HepG2 (cell line): ENCODE results near the gene PRR30. TPM values are rescaled to one million over a fixed set of nuclear protein-coding genes. Genes with fewer than 3 reads are reported as not detected.

ENCODE experiments used
- CEBPZ ChIP-seq: IDR thresholded peaks from 2 replicates; pipeline ENCODE4 v1.6.1; 2012; ENCODE audit warnings: low read length, improper control_type of control experiment
- EHMT2 ChIP-seq: fragments of 200-600 bp; sonication (generic); IDR thresholded peaks from 2 replicates; pipeline ENCODE4 v1.7.0; 2017; ENCODE audit warnings: antibody characterized with exemption, low read depth, low read length, borderline replicate concordance
- ERF ChIP-seq: IDR thresholded peaks from 2 replicates; pipeline ENCODE4 v1.6.1; 2018; ENCODE audit warnings: missing biosample characterization, missing genetic modification reagents
- ISL2 ChIP-seq: sonication (generic); formaldehyde crosslinking; IDR thresholded peaks from 2 replicates; pipeline ENCODE4 v1.5.0; 2020; ENCODE audit warnings: missing genetic modification reagents
- MXD4 ChIP-seq: IDR thresholded peaks from 2 replicates; pipeline ENCODE4 v1.6.1; 2016; ENCODE audit warnings: mild to moderate bottlenecking, missing biosample characterization, missing genetic modification reagents
- NCOA5 ChIP-seq: sonication (generic); formaldehyde crosslinking; IDR thresholded peaks from 2 replicates; pipeline ENCODE4 v1.4.0; 2020; ENCODE audit warnings: missing genetic modification reagents
- POGK ChIP-seq: sonication (generic); formaldehyde crosslinking; conservative IDR thresholded peaks from 2 replicates; pipeline ENCODE4 v1.8.0; 2022; ENCODE audit warnings: mild to moderate bottlenecking, moderate library complexity, missing genetic modification reagents
- RBFOX2 ChIP-seq: fragments of 200-400 bp; formaldehyde crosslinking; IDR thresholded peaks from 2 replicates; pipeline ENCODE4 v1.6.1; 2017; ENCODE audit warnings: low read depth, mild to moderate bottlenecking, low read length
- RNF2 ChIP-seq: fragments of 450-650 bp; conservative IDR thresholded peaks from 2 replicates; pipeline ENCODE4 v1.6.1; 2016; ENCODE audit warnings: low read depth
- ZBTB1 ChIP-seq: sonication (generic); formaldehyde crosslinking; IDR thresholded peaks from 2 replicates; pipeline ENCODE4 v1.4.0; 2020; ENCODE audit warnings: missing genetic modification reagents, borderline replicate concordance
- ZNF740 ChIP-seq: sonication (generic); formaldehyde crosslinking; IDR thresholded peaks from 2 replicates; pipeline ENCODE4 v1.4.0; 2020; ENCODE audit warnings: missing genetic modification reagents
- ZNF788 ChIP-seq: sonication (generic); formaldehyde crosslinking; IDR thresholded peaks from 2 replicates; pipeline ENCODE4 v1.5.0; 2020; ENCODE audit warnings: mild to moderate bottlenecking, missing genetic modification reagents, borderline replicate concordance
- polyA plus RNA-seq, 8 experiments: library from polyadenylated mRNA; depleted of rRNA in 3 of 8; stranded (reverse) in 7 of 8; unstranded in 1 of 8; fragments of >200 nt; fragmentation: Illumina TruSeq in 4 of 8; extraction: Trizol in 4 of 8; gene quantifications; 2 replicates each; pipeline versions ENCODE4 v1.2.1 to v1.2.3, GENCODE V29; 2011 to 2016; ENCODE audit warnings: low read depth in 4 of 8, missing spikeins in 1 of 8, mixed read lengths in 1 of 8; ENCODE audit not compliant: insufficient read depth in 1 of 8
- total RNA-seq, 5 experiments: library from RNA; depleted of rRNA; stranded (reverse); fragments of >200 nt; fragmentation: Illumina TruSeq; extraction: Trizol; gene quantifications; 2 replicates each; pipeline ENCODE4 v1.2.3, GENCODE V29; 2016; ENCODE audit warnings: low read depth in 1 of 5
- TF ChIP-seq, protein P1 (sequence below): IDR thresholded peaks from 2 replicates; pipeline ENCODE4 v1.6.1; 2016; ENCODE audit warnings: low read depth, missing genetic modification reagents, missing compliant biosample characterization
- TF ChIP-seq, protein P2 (sequence below): sonication (generic); formaldehyde crosslinking; IDR thresholded peaks from 2 replicates; pipeline ENCODE4 v1.5.0; 2020; ENCODE audit warnings: missing genetic modification reagents

The PRR30 gene
- total and polyA plus RNA-seq, 2 of the 13 experiments (the other 11 are each of a cell fraction or from before 2014, with no cell fraction given), result not detected

DNA sequence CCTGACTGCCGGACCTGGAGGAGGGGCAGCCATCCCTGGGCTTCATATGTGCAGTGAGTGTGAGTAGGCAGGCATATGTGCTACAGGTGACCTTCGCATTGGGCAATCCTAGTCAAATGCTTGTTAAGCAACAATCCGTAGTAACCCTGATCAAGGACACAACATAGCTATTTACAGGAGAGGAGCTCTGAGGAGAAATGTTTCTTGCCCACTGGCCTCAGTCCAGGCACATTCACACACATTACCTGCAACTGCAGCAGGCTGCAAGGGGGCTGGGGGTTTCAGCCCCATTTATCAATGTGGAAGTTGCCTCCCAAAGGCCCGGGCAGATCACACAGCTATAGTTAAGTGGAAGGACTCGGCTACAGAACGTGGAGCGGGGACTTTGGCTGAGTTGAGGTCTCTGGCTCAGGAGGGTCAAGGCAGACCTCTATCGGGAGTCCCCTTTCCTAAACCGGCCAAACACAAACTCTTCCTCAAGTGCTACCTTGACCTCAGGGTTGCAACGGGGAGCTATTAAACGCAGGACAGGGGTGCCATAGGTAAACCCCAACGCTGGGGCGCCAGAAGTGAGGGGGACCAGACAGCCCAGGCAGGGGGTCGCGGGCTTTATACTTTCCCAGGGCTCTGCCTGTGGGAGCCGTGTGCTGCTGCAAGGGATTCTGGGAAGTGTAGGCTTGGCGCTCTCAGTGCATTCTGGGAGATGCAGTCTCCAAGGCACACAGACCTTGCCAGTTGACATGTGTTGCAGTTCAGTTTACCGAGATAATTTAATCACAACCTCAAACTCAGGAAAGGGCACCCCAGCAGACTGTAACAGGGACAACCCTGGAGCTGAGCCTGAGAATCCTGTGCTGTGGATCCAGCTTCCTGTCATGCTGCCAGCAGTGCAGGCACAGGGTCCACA is 43.2 kb downstream of the PRR30 start (continued):
- TF ChIP-seq ISL2 (peak; percentile 93), ZNF740 (CRISPR knock-in tag) (0 out of 2 replicates have a peak, but pooled peaks have one; percentile 41), EHMT2 (no peak), CEBPZ (no peak), POGK (CRISPR knock-in tag) (peak; percentile 80), ZNF788 (peak; percentile 75), RNF2 (no peak), ERF (CRISPR knock-in tag) (peak; percentile 94), NCOA5 (CRISPR knock-in tag) (no peak; the same call in 1 of the 2 replicates), ZBTB1 (no peak), MXD4 (CRISPR knock-in tag) (peak; percentile 57; the same call in 1 of the 2 replicates), RBFOX2 (peak; percentile 60)
- TF ChIP-seq, protein P1, sequence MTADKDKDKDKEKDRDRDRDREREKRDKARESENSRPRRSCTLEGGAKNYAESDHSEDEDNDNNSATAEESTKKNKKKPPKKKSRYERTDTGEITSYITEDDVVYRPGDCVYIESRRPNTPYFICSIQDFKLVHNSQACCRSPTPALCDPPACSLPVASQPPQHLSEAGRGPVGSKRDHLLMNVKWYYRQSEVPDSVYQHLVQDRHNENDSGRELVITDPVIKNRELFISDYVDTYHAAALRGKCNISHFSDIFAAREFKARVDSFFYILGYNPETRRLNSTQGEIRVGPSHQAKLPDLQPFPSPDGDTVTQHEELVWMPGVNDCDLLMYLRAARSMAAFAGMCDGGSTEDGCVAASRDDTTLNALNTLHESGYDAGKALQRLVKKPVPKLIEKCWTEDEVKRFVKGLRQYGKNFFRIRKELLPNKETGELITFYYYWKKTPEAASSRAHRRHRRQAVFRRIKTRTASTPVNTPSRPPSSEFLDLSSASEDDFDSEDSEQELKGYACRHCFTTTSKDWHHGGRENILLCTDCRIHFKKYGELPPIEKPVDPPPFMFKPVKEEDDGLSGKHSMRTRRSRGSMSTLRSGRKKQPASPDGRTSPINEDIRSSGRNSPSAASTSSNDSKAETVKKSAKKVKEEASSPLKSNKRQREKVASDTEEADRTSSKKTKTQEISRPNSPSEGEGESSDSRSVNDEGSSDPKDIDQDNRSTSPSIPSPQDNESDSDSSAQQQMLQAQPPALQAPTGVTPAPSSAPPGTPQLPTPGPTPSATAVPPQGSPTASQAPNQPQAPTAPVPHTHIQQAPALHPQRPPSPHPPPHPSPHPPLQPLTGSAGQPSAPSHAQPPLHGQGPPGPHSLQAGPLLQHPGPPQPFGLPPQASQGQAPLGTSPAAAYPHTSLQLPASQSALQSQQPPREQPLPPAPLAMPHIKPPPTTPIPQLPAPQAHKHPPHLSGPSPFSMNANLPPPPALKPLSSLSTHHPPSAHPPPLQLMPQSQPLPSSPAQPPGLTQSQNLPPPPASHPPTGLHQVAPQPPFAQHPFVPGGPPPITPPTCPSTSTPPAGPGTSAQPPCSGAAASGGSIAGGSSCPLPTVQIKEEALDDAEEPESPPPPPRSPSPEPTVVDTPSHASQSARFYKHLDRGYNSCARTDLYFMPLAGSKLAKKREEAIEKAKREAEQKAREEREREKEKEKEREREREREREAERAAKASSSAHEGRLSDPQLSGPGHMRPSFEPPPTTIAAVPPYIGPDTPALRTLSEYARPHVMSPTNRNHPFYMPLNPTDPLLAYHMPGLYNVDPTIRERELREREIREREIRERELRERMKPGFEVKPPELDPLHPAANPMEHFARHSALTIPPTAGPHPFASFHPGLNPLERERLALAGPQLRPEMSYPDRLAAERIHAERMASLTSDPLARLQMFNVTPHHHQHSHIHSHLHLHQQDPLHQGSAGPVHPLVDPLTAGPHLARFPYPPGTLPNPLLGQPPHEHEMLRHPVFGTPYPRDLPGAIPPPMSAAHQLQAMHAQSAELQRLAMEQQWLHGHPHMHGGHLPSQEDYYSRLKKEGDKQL (CRISPR knock-in tag), result peak; percentile 89
- TF ChIP-seq, protein P2, sequence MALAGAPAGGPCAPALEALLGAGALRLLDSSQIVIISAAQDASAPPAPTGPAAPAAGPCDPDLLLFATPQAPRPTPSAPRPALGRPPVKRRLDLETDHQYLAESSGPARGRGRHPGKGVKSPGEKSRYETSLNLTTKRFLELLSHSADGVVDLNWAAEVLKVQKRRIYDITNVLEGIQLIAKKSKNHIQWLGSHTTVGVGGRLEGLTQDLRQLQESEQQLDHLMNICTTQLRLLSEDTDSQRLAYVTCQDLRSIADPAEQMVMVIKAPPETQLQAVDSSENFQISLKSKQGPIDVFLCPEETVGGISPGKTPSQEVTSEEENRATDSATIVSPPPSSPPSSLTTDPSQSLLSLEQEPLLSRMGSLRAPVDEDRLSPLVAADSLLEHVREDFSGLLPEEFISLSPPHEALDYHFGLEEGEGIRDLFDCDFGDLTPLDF (CRISPR knock-in tag), result 0 out of 2 replicates have a peak, but pooled peaks have one; percentile 17
